IMR-90 (cell line): ENCODE results near the gene STX2. TPM values are rescaled to one million over a fixed set of nuclear protein-coding genes. Genes with fewer than 3 reads are reported as not detected.

Experiments used
- ATAC-seq: fragments of 200-7000 bp; cut with Tn5 transposase; 2 replicates; pipeline ENCODE4 v1.9.1; 2020; ENCODE audit warnings: low read depth, mild to moderate bottlenecking, moderate library complexity
- BruUV-seq: library from RNA; stranded (reverse); fragments of 400-500 nt; replicated peaks from 2 replicates; lab custom pipeline; 2021; lab: Mats Ljungman, UMichigan
- CTCF ChIA-PET: fragments of 300-600 bp; formaldehyde crosslinking; extraction: SDS; loops from one replicate; lab custom pipeline; 2021; ENCODE audit warnings: antibody characterized with exemption; lab: Yijun Ruan, JAX
- POLR2A ChIA-PET: fragments of 300-600 bp; sonication (Branson Sonifier 250); formaldehyde crosslinking; loops from one replicate; lab custom pipeline; 2022; ENCODE audit warnings: antibody characterized with exemption; ENCODE audit not compliant: unreplicated experiment; lab: Charles Lee
- DNase-seq: peaks from one replicate; pipeline ENCODE4 v3.0.0; 2013
- H2AFZ ChIP-seq: replicated peaks from 2 replicates; pipeline ENCODE3; 2013; ENCODE audit warnings: low read length, mild to moderate bottlenecking; ENCODE audit not compliant: poor library complexity
- H2AK5ac ChIP-seq: 2 replicates; pipeline ENCODE4 v1.6.1; 2013; ENCODE audit warnings: low read depth, low read length, inconsistent platforms
- H2AK9ac ChIP-seq: replicated peaks from 2 replicates; pipeline ENCODE3; 2013; ENCODE audit warnings: mild to moderate bottlenecking, low read depth, low read length, moderate library complexity; ENCODE audit not compliant: poor library complexity
- H2BK120ac ChIP-seq: 2 replicates; pipeline ENCODE4 v1.6.1; 2013; ENCODE audit warnings: low read depth, low read length, inconsistent platforms
- H2BK15ac ChIP-seq: 3 replicates; pipeline ENCODE4 v1.6.1; 2013; ENCODE audit warnings: low read depth, low read length, inconsistent platforms
- H2BK20ac ChIP-seq: 2 replicates; pipeline ENCODE4 v1.6.1; 2013; ENCODE audit warnings: low read depth, mild to moderate bottlenecking, inconsistent platforms, low read length, moderate library complexity
- H2BK5ac ChIP-seq: 2 replicates; pipeline ENCODE4 v1.6.1; 2013; ENCODE audit warnings: mild to moderate bottlenecking, low read depth, low read length, inconsistent platforms; ENCODE audit not compliant: poor library complexity, severe bottlenecking
- H3K14ac ChIP-seq: replicated peaks from 2 replicates; pipeline ENCODE4 v1.6.1; 2013; ENCODE audit warnings: low read depth, low read length, inconsistent platforms
- H3K18ac ChIP-seq: 2 replicates; pipeline ENCODE4 v1.6.1; 2013; ENCODE audit warnings: low read depth, low read length, control low read depth
- H3K23ac ChIP-seq: 2 replicates; pipeline ENCODE4 v1.6.1; 2013; ENCODE audit warnings: low read depth, low read length, inconsistent platforms
- H3K27ac ChIP-seq: 2 replicates; pipeline ENCODE4 v1.5.1; 2013; ENCODE audit warnings: mild to moderate bottlenecking, control low read depth, low read length; ENCODE audit not compliant: insufficient read depth
- H3K27me3 ChIP-seq: 2 replicates; pipeline ENCODE4 v1.6.1; 2013; ENCODE audit warnings: low read length; ENCODE audit not compliant: control insufficient read depth, insufficient read depth
- H3K36me3 ChIP-seq: 2 replicates; pipeline ENCODE4 v1.6.1; 2013; ENCODE audit warnings: low read length, mixed read lengths; ENCODE audit not compliant: control insufficient read depth, insufficient read depth
- H3K4ac ChIP-seq: 2 replicates; pipeline ENCODE4 v1.6.1; 2013; ENCODE audit warnings: low read depth, low read length, inconsistent platforms
- H3K4me1 ChIP-seq: 2 replicates; pipeline ENCODE4 v1.6.1; 2013; ENCODE audit warnings: low read length, mixed read lengths; ENCODE audit not compliant: control insufficient read depth, insufficient read depth
- H3K4me2 ChIP-seq: 2 replicates; pipeline ENCODE4 v1.6.1; 2013; ENCODE audit warnings: low read depth, mild to moderate bottlenecking, control low read depth, low read length, moderate library complexity
- H3K4me3 ChIP-seq: 2 replicates; pipeline ENCODE4 v1.5.1; 2013; ENCODE audit warnings: low read depth, mild to moderate bottlenecking, control low read depth, low read length, moderate library complexity; ENCODE audit not compliant: insufficient read depth
- H3K56ac ChIP-seq: 2 replicates; pipeline ENCODE4 v1.6.1; 2013; ENCODE audit warnings: low read length, inconsistent platforms; ENCODE audit not compliant: insufficient read depth; ENCODE audit errors: extremely low read depth
- H3K79me1 ChIP-seq, 2 experiments: 2 replicates each; pipeline ENCODE4 v1.6.1; 2013; ENCODE audit warnings: low read length in 2 of 2, inconsistent platforms in 1 of 2, low read depth in 1 of 2
- H3K9ac ChIP-seq: 2 replicates; pipeline ENCODE4 v1.6.1; 2013; ENCODE audit warnings: low read depth, low read length, control low read depth
- H3K9me1 ChIP-seq: 2 replicates; pipeline ENCODE4 v1.6.1; 2013; ENCODE audit warnings: low read length, inconsistent platforms; ENCODE audit not compliant: insufficient read depth
- H3K9me3 ChIP-seq: 2 replicates; pipeline ENCODE4 v1.6.1; 2013; ENCODE audit warnings: low read length; ENCODE audit not compliant: control insufficient read depth, insufficient read depth
- H4K20me1 ChIP-seq: 2 replicates; pipeline ENCODE4 v1.6.1; 2013; ENCODE audit warnings: low read length, inconsistent platforms; ENCODE audit not compliant: insufficient read depth
- H4K5ac ChIP-seq: 2 replicates; pipeline ENCODE4 v1.6.1; 2013; ENCODE audit warnings: mild to moderate bottlenecking, low read depth, low read length, control low read depth
- H4K8ac ChIP-seq, 2 experiments: 2 replicates each; pipeline ENCODE4 v1.6.1; 2013; ENCODE audit warnings: low read depth in 2 of 2, low read length in 2 of 2, control low read depth in 1 of 2, inconsistent platforms in 1 of 2
- H4K91ac ChIP-seq: 2 replicates; pipeline ENCODE4 v1.6.1; 2013; ENCODE audit warnings: low read depth, low read length, inconsistent platforms; ENCODE audit not compliant: insufficient read depth
- BHLHE40 ChIP-seq: fragments of 150-350 bp; IDR thresholded peaks from 2 replicates; pipeline ENCODE4 v1.6.1; 2016; ENCODE audit warnings: mild to moderate bottlenecking, low read depth, low read length
- CEBPB ChIP-seq: IDR thresholded peaks from 2 replicates; pipeline ENCODE4 v1.6.1; 2012; ENCODE audit warnings: low read depth, low read length, improper control_type of control experiment
- CHD1 ChIP-seq: IDR thresholded peaks from 2 replicates; pipeline ENCODE4 v1.6.1; 2012; ENCODE audit warnings: low read depth, low read length, improper control_type of control experiment
- CTCF ChIP-seq: conservative IDR thresholded peaks from 2 replicates; pipeline ENCODE4 v1.5.1; 2012; ENCODE audit warnings: mild to moderate bottlenecking, low read depth, low read length, improper control_type of control experiment
- ELK1 ChIP-seq: fragments of 150-350 bp; IDR thresholded peaks from 2 replicates; pipeline ENCODE4 v1.6.1; 2016; ENCODE audit warnings: low read depth, mild to moderate bottlenecking, low read length, moderate library complexity, borderline replicate concordance
- FOS ChIP-seq: fragments of 150-350 bp; IDR thresholded peaks from 2 replicates; pipeline ENCODE4 v1.6.1; 2016; ENCODE audit warnings: low read depth, low read length
- MAFK ChIP-seq: IDR thresholded peaks from 2 replicates; pipeline ENCODE4 v1.6.1; 2012; ENCODE audit warnings: low read depth, low read length, improper control_type of control experiment
- MAZ ChIP-seq: IDR thresholded peaks from 2 replicates; pipeline ENCODE4 v1.6.1; 2012; ENCODE audit warnings: low read depth, mild to moderate bottlenecking, low read length, improper control_type of control experiment, moderate library complexity, borderline replicate concordance
- MXI1 ChIP-seq: IDR thresholded peaks from 2 replicates; pipeline ENCODE4 v1.6.1; 2012; ENCODE audit warnings: low read depth, mild to moderate bottlenecking, low read length, moderate library complexity, borderline replicate concordance
- NFE2L2 ChIP-seq: fragments of 150-350 bp; IDR thresholded peaks from 2 replicates; pipeline ENCODE4 v1.6.1; 2016; ENCODE audit warnings: low read depth, mild to moderate bottlenecking, low read length
- POLR2A ChIP-seq: IDR thresholded peaks from 2 replicates; pipeline ENCODE4 v1.6.1; 2012; ENCODE audit warnings: mild to moderate bottlenecking, low read depth, low read length
- RAD21 ChIP-seq: IDR thresholded peaks from 2 replicates; pipeline ENCODE4 v1.6.1; 2012; ENCODE audit warnings: low read length, improper control_type of control experiment
- RCOR1 ChIP-seq: IDR thresholded peaks from 2 replicates; pipeline ENCODE4 v1.6.1; 2012; ENCODE audit warnings: mild to moderate bottlenecking, low read length, improper control_type of control experiment; ENCODE audit not compliant: insufficient replicate concordance
- RFX5 ChIP-seq: IDR thresholded peaks from 2 replicates; pipeline ENCODE4 v1.8.0; 2012; ENCODE audit warnings: low read depth, mild to moderate bottlenecking, low read length, moderate library complexity
- SMC3 ChIP-seq: fragments of 150-350 bp; IDR thresholded peaks from 2 replicates; pipeline ENCODE4 v1.6.1; 2016; ENCODE audit warnings: low read depth, mild to moderate bottlenecking, antibody characterized with exemption, low read length, moderate library complexity
- USF2 ChIP-seq: fragments of 150-350 bp; IDR thresholded peaks from 2 replicates; pipeline ENCODE4 v1.6.1; 2017; ENCODE audit warnings: mild to moderate bottlenecking, antibody characterized with exemption, low read length, low read depth
- WGBS, 2 experiments: methylation state at CpG; one replicate each; pipeline versions ENCODE4 v1.1.5 to v1.1.7; 2013; ENCODE audit warnings: missing lambda C conversion rate in 2 of 2; ENCODE audit not compliant: insufficient read length in 1 of 2; ENCODE audit errors: extremely low coverage in 2 of 2; 5-methylcytosine and 5-hydroxymethylcytosine counted together
- dilution Hi-C: fragments of 300-500 bp; cut with HindIII; formaldehyde crosslinking; loops from one replicate; pipeline ENCODE4 v1.14.3; 2018; ENCODE audit warnings: low sequenced_read_pairs; ENCODE audit not compliant: unreplicated experiment
- in situ Hi-C: fragments of 300-500 bp; cut with MboI; formaldehyde crosslinking; loops from 3 replicates; pipeline ENCODE4 v1.14.3; 2019; ENCODE audit warnings: low sequenced_read_pairs, inconsistent platforms, mixed read lengths
- intact Hi-C: fragments of 100-400 bp; cut with micrococcal nuclease; formaldehyde crosslinking; loops from 2 replicates; pipeline ENCODE4 v1.10.0; 2022
- polyA plus RNA-seq, 3 experiments: library from polyadenylated mRNA; depleted of rRNA; stranded (reverse); fragments of >200 nt; gene quantifications; 2 replicates each; pipeline ENCODE4 v1.2.3, GENCODE V29; 2012; ENCODE audit warnings: low replicate concordance in 1 of 3
- total RNA-seq: library from RNA; depleted of rRNA; stranded (reverse); fragments of >200 nt; gene quantifications from 2 replicates; pipeline ENCODE4 v1.2.3, GENCODE V29; 2012

The STX2 gene
- total and polyA plus RNA-seq, 2 of the 4 experiments (the other 2 are of a cell fraction), result 26.9 to 32.5 TPM

GRCh38 chr12:130788515-130788914 is 50.5 kb downstream of the STX2 start:
- BruUV-seq, result no TSS peak
- H3K27me3 ChIP-seq, result no peaks in the 10 kb centered on the region
- intact Hi-C loops, result no loop called here
- H2BK15ac ChIP-seq, result no peak overlapping the region
- H3K4ac ChIP-seq, result no peak overlapping the region
- H3K4me2 ChIP-seq, result no peak overlapping the region
- H3K79me1 ChIP-seq, result 0 out of 4 replicates have a peak, but pooled peaks cover 0 to 3% of the 10 kb centered on the region in 2 experiments
- no peak overlapping the region for H3K56ac ChIP-seq
- no peak overlapping the region for H4K8ac ChIP-seq
- no peaks in the 10 kb centered on the region for H4K20me1 ChIP-seq
- CTCF ChIA-PET, result no interaction called here
- no peak overlapping the region for H3K27ac ChIP-seq
- no peak overlapping the region for H2AK9ac ChIP-seq
- no peak overlapping the region for H4K5ac ChIP-seq
- dilution Hi-C loops, result no loop called here
- POLR2A ChIA-PET, result no interaction called here
- 79% methylated on average over 12 of the region's 21 CpGs; no CpG with 5 or more reads in 1 of the 2 experiments for WGBS, 2 experiments
- H2AK5ac ChIP-seq, result no peak overlapping the region
- no peak overlapping the region for H3K4me3 ChIP-seq
- H3K9me1 ChIP-seq, result no peaks in the 10 kb centered on the region
- no peaks in the 10 kb centered on the region for H3K4me1 ChIP-seq
- TF ChIP-seq BHLHE40 (no peak), CHD1 (no peak), USF2 (no peak), MAZ (no peak), POLR2A (no peak), RAD21 (no peak), MAFK (no peak), SMC3 (no peak), ELK1 (no peak), CEBPB (no peak), RCOR1 (no peak), RFX5 (no peak), CTCF (no peak), MXI1 (no peak), FOS (no peak), NFE2L2 (no peak)
- H3K14ac ChIP-seq, result no peak overlapping the region
- no peak for ATAC-seq
- no peak overlapping the region for H2AFZ ChIP-seq
- in situ Hi-C loops, result no loop called here
- H4K91ac ChIP-seq, result no peak overlapping the region
- H2BK5ac ChIP-seq, result no peak overlapping the region
- H2BK120ac ChIP-seq, result no peak overlapping the region
- H3K9ac ChIP-seq, result no peak overlapping the region
- no peak overlapping the region for H3K18ac ChIP-seq
- peaks cover 17% of the 10 kb centered on the region for H3K36me3 ChIP-seq
- no peak overlapping the region for H2BK20ac ChIP-seq
- H3K9me3 ChIP-seq, result no peaks in the 10 kb centered on the region; the same call in 1 of the 2 replicates
- H3K23ac ChIP-seq, result no peak overlapping the region
- no peak for DNase-seq
